OCI-LY1 (cell line): Measurements from ENCODE around the gene PKD1.

Experiments
- H2AFZ ChIP-seq: fragments of 200-600 bp; sonication (generic), shearing (Covaris generic); 2 replicates; pipeline ENCODE4 v1.6.0; 2014; ENCODE audit warnings: antibody characterized with exemption, mild to moderate bottlenecking, low read length
- H3F3A ChIP-seq: fragments of 200-600 bp; sonication (generic), shearing (Covaris generic); 2 replicates; pipeline ENCODE4 v1.6.0; 2014; ENCODE audit warnings: mild to moderate bottlenecking, antibody characterized with exemption, low read length, moderate library complexity; ENCODE audit not compliant: insufficient read depth
- H3K27ac ChIP-seq: fragments of 200-600 bp; sonication (generic); 2 replicates; pipeline ENCODE4 v1.5.1; 2014; ENCODE audit warnings: low read length, mixed run types, mild to moderate bottlenecking, low read depth; ENCODE audit not compliant: poor library complexity, severe bottlenecking
- H3K27me3 ChIP-seq: fragments of 200-600 bp; sonication (generic); 2 replicates; pipeline ENCODE4 v1.6.0; 2014; ENCODE audit warnings: antibody characterized with exemption, mild to moderate bottlenecking, low read length, moderate library complexity; ENCODE audit not compliant: insufficient read depth
- H3K36me3 ChIP-seq: fragments of 200-600 bp; sonication (generic); 2 replicates; pipeline ENCODE4 v1.6.1; 2014; ENCODE audit warnings: mild to moderate bottlenecking, antibody characterized with exemption, low read length, moderate library complexity, mixed read lengths; ENCODE audit not compliant: insufficient read depth
- H3K4me1 ChIP-seq: fragments of 200-600 bp; sonication (generic); 2 replicates; pipeline ENCODE4 v1.5.1; 2014; ENCODE audit warnings: mild to moderate bottlenecking, low read length, moderate library complexity; ENCODE audit not compliant: insufficient read depth, severe bottlenecking
- H3K4me2 ChIP-seq: fragments of 200-600 bp; sonication (generic), shearing (Covaris generic); 2 replicates; pipeline ENCODE4 v1.6.1; 2014; ENCODE audit warnings: low read length
- H3K4me3 ChIP-seq: fragments of 200-600 bp; sonication (generic); 2 replicates; pipeline ENCODE4 v1.5.1; 2014; ENCODE audit warnings: low read length, low read depth, mild to moderate bottlenecking, mixed read lengths; ENCODE audit not compliant: poor library complexity, severe bottlenecking
- H3K79me2 ChIP-seq: fragments of 200-600 bp; shearing (Covaris generic); 2 replicates; pipeline ENCODE4 v1.6.1; 2016; ENCODE audit warnings: mixed run types, low read length, mixed read lengths; ENCODE audit not compliant: insufficient read depth
- H3K9ac ChIP-seq: fragments of 200-600 bp; sonication (generic), shearing (Covaris generic); 2 replicates; pipeline ENCODE4 v1.6.1; 2014; ENCODE audit warnings: mild to moderate bottlenecking, low read length, mixed read lengths
- H3K9me2 ChIP-seq: fragments of 200-600 bp; sonication (generic), shearing (Covaris generic); 2 replicates; pipeline ENCODE4 v1.6.1; 2014; ENCODE audit warnings: low read depth, mild to moderate bottlenecking, low read length, mixed read lengths
- H3K9me3 ChIP-seq: fragments of 200-600 bp; shearing (Covaris generic); 2 replicates; pipeline ENCODE4 v1.6.1; 2014; ENCODE audit warnings: low read length, mixed read lengths
- H4K20me1 ChIP-seq: fragments of 200-600 bp; sonication (generic), shearing (Covaris generic); 2 replicates; pipeline ENCODE4 v1.6.0; 2016; ENCODE audit warnings: mild to moderate bottlenecking, low read length; ENCODE audit not compliant: insufficient read depth
- EZH2 ChIP-seq: fragments of 200-600 bp; sonication (generic), shearing (Covaris generic); IDR thresholded peaks from 2 replicates; pipeline ENCODE4 v1.8.0; 2017; ENCODE audit warnings: borderline replicate concordance, mixed run types, mild to moderate bottlenecking, antibody characterized with exemption, low read length, moderate library complexity, mixed read lengths
- TF ChIP-seq, protein P1 (sequence below): fragments of 200-600 bp; sonication (generic), shearing (Covaris generic); IDR thresholded peaks from 2 replicates; pipeline ENCODE4 v1.5.1; 2017; ENCODE audit warnings: mild to moderate bottlenecking, antibody characterized with exemption, low read length, moderate library complexity, mixed read lengths

The PKD1 gene

DNA sequence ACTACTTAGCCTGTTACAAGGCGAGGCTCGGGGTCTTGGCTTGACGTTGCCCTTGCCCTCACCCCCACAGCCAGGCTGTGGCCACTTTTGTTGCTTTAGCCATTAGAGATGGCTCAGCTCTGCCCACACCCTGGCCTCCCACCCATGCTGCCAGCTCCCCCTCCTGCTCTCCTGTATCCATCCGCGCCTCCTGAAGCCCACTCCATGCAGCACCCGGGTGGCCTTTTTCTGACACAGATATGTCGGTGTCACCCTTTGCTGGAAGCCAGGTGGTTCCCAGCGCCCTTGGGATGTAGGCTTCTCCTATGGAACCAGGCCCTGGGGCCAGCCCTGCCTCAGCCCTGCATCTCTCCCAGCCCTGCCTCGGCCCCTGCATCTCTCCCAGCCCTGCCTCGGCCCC is 78.3 kb downstream of the PKD1 start:
- H3K4me3 ChIP-seq, result no peak overlapping the region
- no peak overlapping the region for H2AFZ ChIP-seq
- no peak overlapping the region for H3K9ac ChIP-seq
- H3K27me3 ChIP-seq, result no peaks in the 10 kb centered on the region
- no peaks in the 10 kb centered on the region for H3K79me2 ChIP-seq
- H3K4me2 ChIP-seq, result no peak overlapping the region
- no peaks in the 10 kb centered on the region for H4K20me1 ChIP-seq
- H3K36me3 ChIP-seq, result peaks cover 24% of the 10 kb centered on the region
- no peaks in the 10 kb centered on the region for H3K9me2 ChIP-seq
- H3F3A ChIP-seq, result no peaks in the 10 kb centered on the region
- no peak overlapping the region for H3K27ac ChIP-seq
- TF ChIP-seq EZH2, result no peak
- peaks cover 26% of the 10 kb centered on the region for H3K4me1 ChIP-seq
- H3K9me3 ChIP-seq, result no peaks in the 10 kb centered on the region

DNA sequence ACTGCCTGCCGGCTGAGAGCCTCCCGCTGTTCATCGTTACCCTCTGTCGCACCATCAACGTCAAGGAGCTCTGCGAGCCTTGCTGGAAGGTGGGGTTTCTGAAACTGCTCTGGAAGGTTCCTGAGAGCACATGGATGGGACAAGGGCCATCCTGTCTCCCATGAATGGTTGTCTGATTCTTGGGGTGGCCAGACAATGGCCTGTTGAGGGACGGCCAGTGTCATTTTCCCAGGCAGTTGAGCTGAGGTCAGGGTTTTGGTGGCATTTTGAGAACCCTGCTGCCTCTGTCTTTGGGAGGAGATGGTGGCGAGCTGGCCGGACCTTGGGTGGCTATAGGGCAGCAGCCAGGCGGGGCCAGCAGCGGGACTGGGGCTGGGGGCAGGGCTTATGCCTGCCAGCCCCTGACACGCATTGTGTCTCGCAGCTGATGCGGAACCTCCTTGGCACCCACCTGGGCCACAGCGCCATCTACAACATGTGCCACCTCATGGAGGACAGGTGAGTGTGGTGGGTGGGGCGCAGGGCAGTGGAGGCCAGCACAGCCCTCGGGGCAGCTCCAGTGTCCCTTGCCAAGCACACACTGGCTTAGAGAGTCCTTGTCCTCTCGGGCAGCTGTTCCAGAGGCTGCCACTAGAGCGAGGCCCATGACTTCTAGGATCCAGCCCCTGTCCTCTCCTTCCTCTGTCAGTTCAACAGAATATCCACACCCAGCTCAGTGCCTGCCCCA is 78.9 kb downstream of the PKD1 start:
- Histone ChIP-seq H3K27ac (no peak overlapping the region), H4K20me1 (no peaks in the 10 kb centered on the region), H3K4me3 (no peak overlapping the region), H3K27me3 (no peaks in the 10 kb centered on the region), H3K79me2 (no peaks in the 10 kb centered on the region), H3K9me2 (no peaks in the 10 kb centered on the region), H3K36me3 (peaks cover 30% of the 10 kb centered on the region), H3K9ac (no peak overlapping the region), H3K9me3 (no peaks in the 10 kb centered on the region), H3K4me2 (no peak overlapping the region), H2AFZ (no peak overlapping the region), H3K4me1 (peaks cover 26% of the 10 kb centered on the region), H3F3A (no peaks in the 10 kb centered on the region)
- TF ChIP-seq EZH2, result no peak
- TF ChIP-seq, protein P1, sequence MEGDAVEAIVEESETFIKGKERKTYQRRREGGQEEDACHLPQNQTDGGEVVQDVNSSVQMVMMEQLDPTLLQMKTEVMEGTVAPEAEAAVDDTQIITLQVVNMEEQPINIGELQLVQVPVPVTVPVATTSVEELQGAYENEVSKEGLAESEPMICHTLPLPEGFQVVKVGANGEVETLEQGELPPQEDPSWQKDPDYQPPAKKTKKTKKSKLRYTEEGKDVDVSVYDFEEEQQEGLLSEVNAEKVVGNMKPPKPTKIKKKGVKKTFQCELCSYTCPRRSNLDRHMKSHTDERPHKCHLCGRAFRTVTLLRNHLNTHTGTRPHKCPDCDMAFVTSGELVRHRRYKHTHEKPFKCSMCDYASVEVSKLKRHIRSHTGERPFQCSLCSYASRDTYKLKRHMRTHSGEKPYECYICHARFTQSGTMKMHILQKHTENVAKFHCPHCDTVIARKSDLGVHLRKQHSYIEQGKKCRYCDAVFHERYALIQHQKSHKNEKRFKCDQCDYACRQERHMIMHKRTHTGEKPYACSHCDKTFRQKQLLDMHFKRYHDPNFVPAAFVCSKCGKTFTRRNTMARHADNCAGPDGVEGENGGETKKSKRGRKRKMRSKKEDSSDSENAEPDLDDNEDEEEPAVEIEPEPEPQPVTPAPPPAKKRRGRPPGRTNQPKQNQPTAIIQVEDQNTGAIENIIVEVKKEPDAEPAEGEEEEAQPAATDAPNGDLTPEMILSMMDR, result no peak

DNA sequence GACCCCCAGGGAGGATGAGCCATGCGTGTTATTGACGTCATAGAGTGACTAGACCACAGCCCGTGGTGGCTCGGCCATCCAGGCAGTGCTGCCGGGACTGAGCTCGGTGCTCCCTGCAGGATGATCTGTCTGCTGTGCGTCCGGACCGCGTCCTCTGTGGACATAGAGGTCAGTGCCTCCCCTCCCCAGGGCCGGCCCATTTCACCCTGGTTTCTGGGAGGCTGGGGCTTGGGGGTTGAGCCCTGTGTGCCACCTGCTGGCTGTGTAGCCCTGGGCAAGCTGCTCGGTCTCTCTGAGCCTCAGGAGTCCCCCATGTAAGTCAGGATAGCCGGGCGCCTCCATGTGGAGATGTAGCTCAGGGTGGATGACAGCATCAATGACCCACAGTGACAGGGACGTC is 79.6 kb downstream of the PKD1 start:
- peaks cover 34% of the 10 kb centered on the region for H3K36me3 ChIP-seq
- H3K4me1 ChIP-seq, result peaks cover 26% of the 10 kb centered on the region
- TF ChIP-seq EZH2, result no peak
- TF ChIP-seq, protein P1, result peak; percentile 43; the same call in 1 of the 2 replicates
- no peaks in the 10 kb centered on the region for H3K9me3 ChIP-seq
- no peak overlapping the region for H2AFZ ChIP-seq
- H3K27ac ChIP-seq, result no peak overlapping the region
- no peaks in the 10 kb centered on the region for H3K27me3 ChIP-seq
- H3K4me3 ChIP-seq, result no peak overlapping the region
- H3K9me2 ChIP-seq, result no peaks in the 10 kb centered on the region
- H3F3A ChIP-seq, result no peaks in the 10 kb centered on the region
- no peak overlapping the region for H3K4me2 ChIP-seq
- no peaks in the 10 kb centered on the region for H3K79me2 ChIP-seq
- H3K9ac ChIP-seq, result no peak overlapping the region
- H4K20me1 ChIP-seq, result no peaks in the 10 kb centered on the region
